H1 (cell line): Measurements from ENCODE around the gene ZBTB43. TPM values are rescaled to one million over a fixed set of nuclear protein-coding genes. Genes with fewer than 3 reads are reported as not detected.
A peak's percentile ranks its signal among the peaks of the same experiment; 100 is the strongest.

Experiments used
- CTCF ChIA-PET: fragments of 300-600 bp; sonication (Branson Sonifier 250); formaldehyde crosslinking; loops from one replicate; lab custom pipeline; 2021; ENCODE audit not compliant: partially characterized antibody; lab: Charles Lee
- POLR2A ChIA-PET: fragments of 300-600 bp; sonication (Branson Sonifier 250); formaldehyde crosslinking; loops from one replicate; lab custom pipeline; 2021; ENCODE audit warnings: inconsistent platforms; ENCODE audit not compliant: partially characterized antibody; lab: Charles Lee
- DNase-seq, 2 experiments: peaks; one replicate each; pipeline versions ENCODE4 v3.0.0 to v3.0.0-alpha.2; 2010 to 2022; ENCODE audit warnings: low spot score in 2 of 2, low read depth in 1 of 2, mixed read lengths in 1 of 2
- FAIRE-seq: peaks from 2 replicates; lab custom pipeline; 2011; peaks lifted over from hg19 to GRCh38; lab: Jason Lieb, UNC
- H2AFZ ChIP-seq: 2 replicates; pipeline ENCODE4 v1.8.1; 2012; ENCODE audit warnings: low read length, inconsistent platforms
- H2AK5ac ChIP-seq: 2 replicates; pipeline ENCODE4 v1.6.1; 2013; ENCODE audit warnings: low read depth, low read length
- H2BK120ac ChIP-seq: replicated peaks from 2 replicates; pipeline ENCODE3; 2013; ENCODE audit warnings: low read depth, low read length, inconsistent platforms
- H2BK12ac ChIP-seq: 2 replicates; pipeline ENCODE4 v1.6.1; 2013; ENCODE audit warnings: low read depth, low read length
- H2BK15ac ChIP-seq: 2 replicates; pipeline ENCODE4 v1.6.1; 2013; ENCODE audit warnings: low read length
- H2BK20ac ChIP-seq: 2 replicates; pipeline ENCODE4 v1.6.1; 2013; ENCODE audit warnings: low read length
- H2BK5ac ChIP-seq: 2 replicates; pipeline ENCODE4 v1.6.1; 2013; ENCODE audit warnings: low read depth, low read length
- H3K14ac ChIP-seq: 2 replicates; pipeline ENCODE4 v1.6.1; 2013; ENCODE audit warnings: inconsistent platforms; ENCODE audit not compliant: insufficient read length
- H3K18ac ChIP-seq: 2 replicates; pipeline ENCODE4 v1.6.1; 2013; ENCODE audit warnings: low read length; ENCODE audit errors: extremely low read depth
- H3K23ac ChIP-seq: 2 replicates; pipeline ENCODE4 v1.6.1; 2013; ENCODE audit warnings: inconsistent platforms; ENCODE audit not compliant: insufficient read length
- H3K23me2 ChIP-seq: 2 replicates; pipeline ENCODE4 v1.6.1; 2013; ENCODE audit warnings: low read depth, low read length
- H3K27ac ChIP-seq: 2 replicates; pipeline ENCODE4 v1.6.1; 2011; ENCODE audit warnings: low read depth, low read length, inconsistent platforms
- H3K27me3 ChIP-seq, 4 experiments: replicated peaks in 1 of 4; 1 replicate in 1 of 4; 2 replicates in 3 of 4; pipeline versions ENCODE4 v1.6.1 to v1.8.1; 2011 to 2013; ENCODE audit warnings: low read length in 3 of 4, mild to moderate bottlenecking in 3 of 4, inconsistent platforms in 2 of 4, mixed read lengths in 2 of 4, moderate library complexity in 1 of 4; ENCODE audit not compliant: control insufficient read depth in 3 of 4, insufficient read depth in 3 of 4; ENCODE audit errors: extremely low read depth in 1 of 4
- H3K36me3 ChIP-seq, 4 experiments: 2 replicates each; pipeline versions ENCODE4 v1.6.1 to v1.8.1; 2011 to 2013; ENCODE audit warnings: mild to moderate bottlenecking in 4 of 4, low read length in 3 of 4, moderate library complexity in 2 of 4, control low read depth in 1 of 4, inconsistent platforms in 1 of 4; ENCODE audit not compliant: insufficient read depth in 4 of 4, control insufficient read depth in 2 of 4
- H3K4ac ChIP-seq: replicated peaks from 2 replicates; pipeline ENCODE3; 2013; ENCODE audit warnings: low read length, low read depth, mixed read lengths, inconsistent platforms; ENCODE audit not compliant: insufficient read length
- H3K4me1 ChIP-seq, 4 experiments: replicated peaks in 1 of 4; 1 replicate in 1 of 4; 2 replicates in 3 of 4; pipeline versions ENCODE4 v1.6.1 to v1.8.1; 2011 to 2013; ENCODE audit warnings: low read length in 3 of 4, inconsistent platforms in 2 of 4, mixed read lengths in 1 of 4; ENCODE audit not compliant: insufficient read depth in 4 of 4, control insufficient read depth in 3 of 4
- H3K4me2 ChIP-seq, 2 experiments: 2 replicates each; pipeline versions ENCODE4 v1.6.1 to v1.8.1; 2011 to 2013; ENCODE audit warnings: low read depth in 2 of 2, low read length in 2 of 2, control low read depth in 1 of 2, inconsistent platforms in 1 of 2, mild to moderate bottlenecking in 1 of 2; ENCODE audit not compliant: insufficient read depth in 1 of 2
- H3K4me3 ChIP-seq, 4 experiments: fragments of 200-600, 300-600 bp in 1 of 4; sonication (generic), shearing (Covaris generic), sonication (Bioruptor Twin) in 1 of 4; 2 replicates each; pipeline versions ENCODE4 v1.5.1 to v1.8.1; 2011 to 2016; ENCODE audit warnings: low read length in 4 of 4, low read depth in 3 of 4, control low read depth in 2 of 4, inconsistent platforms in 2 of 4, mild to moderate bottlenecking in 2 of 4, mixed read lengths in 1 of 4, moderate library complexity in 1 of 4; ENCODE audit not compliant: insufficient read depth in 2 of 4; ENCODE audit errors: extremely low read depth in 1 of 4
- H3K56ac ChIP-seq: replicated peaks from 2 replicates; pipeline ENCODE3; 2013; ENCODE audit warnings: low read depth, mild to moderate bottlenecking, mixed read lengths, low read length, inconsistent platforms; ENCODE audit not compliant: insufficient read length
- H3K79me1 ChIP-seq: 2 replicates; pipeline ENCODE4 v1.6.1; 2013; ENCODE audit warnings: low read depth, low read length, control low read depth
- H3K79me2 ChIP-seq, 2 experiments: 2 replicates each; pipeline versions ENCODE4 v1.6.1 to v1.8.1; 2012 to 2013; ENCODE audit warnings: low read length in 2 of 2, mild to moderate bottlenecking in 2 of 2, inconsistent platforms in 1 of 2; ENCODE audit not compliant: insufficient read depth in 2 of 2, control insufficient read depth in 1 of 2
- H3K9ac ChIP-seq, 4 experiments: replicated peaks in 1 of 4; 1 replicate in 1 of 4; 2 replicates in 3 of 4; pipeline versions ENCODE4 v1.6.1 to v1.8.1; 2011 to 2013; ENCODE audit warnings: low read depth in 3 of 4, low read length in 3 of 4, control low read depth in 2 of 4, mild to moderate bottlenecking in 2 of 4, moderate library complexity in 2 of 4, inconsistent platforms in 1 of 4; ENCODE audit errors: extremely low read depth in 1 of 4
- H3K9me3 ChIP-seq, 2 experiments: 2 replicates each; pipeline versions ENCODE4 v1.6.1 to v1.8.1; 2012 to 2013; ENCODE audit warnings: mild to moderate bottlenecking in 2 of 2, moderate library complexity in 2 of 2, control low read depth in 1 of 2, inconsistent platforms in 1 of 2, low read depth in 1 of 2, low read length in 1 of 2, mixed read lengths in 1 of 2; ENCODE audit not compliant: insufficient read depth in 2 of 2
- H4K20me1 ChIP-seq, 2 experiments: replicated peaks in 1 of 2; 2 replicates each; pipeline versions ENCODE3 to v1.8.1; 2011 to 2013; ENCODE audit warnings: inconsistent platforms in 2 of 2, low read length in 2 of 2, mild to moderate bottlenecking in 1 of 2; ENCODE audit not compliant: insufficient read depth in 2 of 2, control insufficient read depth in 1 of 2
- H4K5ac ChIP-seq: 2 replicates; pipeline ENCODE4 v1.6.1; 2013; ENCODE audit warnings: low read length, low read depth, mixed read lengths, inconsistent platforms; ENCODE audit not compliant: insufficient read length
- H4K8ac ChIP-seq: 2 replicates; pipeline ENCODE4 v1.8.0; 2013; ENCODE audit warnings: mild to moderate bottlenecking, moderate library complexity, low read length, inconsistent platforms; ENCODE audit not compliant: insufficient read depth; ENCODE audit errors: extremely low read depth
- H4K91ac ChIP-seq: replicated peaks from 2 replicates; pipeline ENCODE3; 2013; ENCODE audit warnings: low read length, mixed read lengths, inconsistent platforms; ENCODE audit not compliant: insufficient read length
- BACH1 ChIP-seq: IDR thresholded peaks from 2 replicates; pipeline ENCODE4 v1.6.1; 2012; ENCODE audit warnings: low read length, improper control_type of control experiment
- CBX8 ChIP-seq: fragments of 300-800, 300-1000 bp; sonication (generic); IDR thresholded peaks from 2 replicates; pipeline ENCODE4 v1.7.1; 2016; ENCODE audit warnings: low read depth, low read length, borderline replicate concordance
- EGR1 ChIP-seq: IDR thresholded peaks from 2 replicates; pipeline ENCODE4 v1.6.1; 2011; ENCODE audit warnings: low read depth, low read length, borderline replicate concordance
- KDM1A ChIP-seq: fragments of 200-600, 300-600 bp; sonication (generic); IDR thresholded peaks from 2 replicates; pipeline ENCODE4 v1.7.1; 2016; ENCODE audit warnings: mild to moderate bottlenecking, low read length, borderline replicate concordance
- MAFK ChIP-seq: IDR thresholded peaks from 2 replicates; pipeline ENCODE4 v1.6.1; 2012; ENCODE audit warnings: low read depth, mild to moderate bottlenecking, improper control_type of control experiment, low read length
- SP1 ChIP-seq: IDR thresholded peaks from 2 replicates; pipeline ENCODE4 v1.6.1; 2011; ENCODE audit warnings: low read depth, low read length
- SP4 ChIP-seq: IDR thresholded peaks from 2 replicates; pipeline ENCODE4 v1.6.1; 2012; ENCODE audit warnings: low read length, inconsistent platforms
- YY1 ChIP-seq: IDR thresholded peaks from 2 replicates; pipeline ENCODE4 v1.6.1; 2011; ENCODE audit warnings: low read depth, mild to moderate bottlenecking, low read length
- WGBS, 2 experiments: shearing (Covaris generic) in 1 of 2; methylation state at CpG; one replicate each; pipeline versions ENCODE4 v1.1.6 to v1.1.7; 2013 to 2015; ENCODE audit warnings: low lambda C conversion rate in 2 of 2, mixed read lengths in 2 of 2, inconsistent platforms in 1 of 2, low coverage in 1 of 2, missing lambda C conversion rate in 1 of 2; ENCODE audit not compliant: insufficient replicate concordance in 2 of 2, insufficient coverage in 1 of 2, insufficient read length in 1 of 2; ENCODE audit errors: extremely low coverage in 1 of 2, missing lambda C conversion rate in 1 of 2; 5-methylcytosine and 5-hydroxymethylcytosine counted together
- polyA plus RNA-seq, 7 experiments: library from polyadenylated mRNA; depleted of rRNA in 3 of 7; stranded (reverse) in 5 of 7; unstranded in 2 of 7; fragments of >200 nt in 5 of 7; fragments of 200-250 nt in 2 of 7; gene quantifications; 1 replicate in 5 of 7; 2 replicates in 1 of 7; 4 replicates in 1 of 7; pipeline versions ENCODE4 v1.2.1 to v1.2.3, GENCODE V29; 2011 to 2013; ENCODE audit warnings: missing spikeins in 2 of 7, mixed read lengths in 2 of 7
- total RNA-seq: library from RNA; stranded (reverse); fragmentation: NEBNext Ultra II Directional; extraction: Animal tissue kit (Norgen Biotek cat#: 25700); gene quantifications from 2 replicates; pipeline ENCODE4 v1.2.1, GENCODE V29; 2021
- TF ChIP-seq, protein P1 (sequence below), 3 experiments: IDR thresholded peaks; 1 replicate in 2 of 3; 2 replicates in 1 of 3; pipeline versions ENCODE4 v1.5.1 to v1.6.1; 2011; ENCODE audit warnings: low read length in 3 of 3, mild to moderate bottlenecking in 3 of 3, inconsistent platforms in 2 of 3, low read depth in 1 of 3, moderate library complexity in 1 of 3; ENCODE audit not compliant: insufficient read depth in 1 of 3; ENCODE audit errors: control extremely low read depth in 1 of 3

The ZBTB43 gene
- total and polyA plus RNA-seq, 2 of the 8 experiments (the other 6 are each of a cell fraction or from before 2014, with no cell fraction given) = 4.1 to 16.7 TPM

- no peak overlapping the region for H4K8ac ChIP-seq
- no peak overlapping the region for H3K4ac ChIP-seq
- no peak overlapping the region; a peak in 1 of 7 replicates for H3K9ac ChIP-seq
- no peak overlapping the region for H3K56ac ChIP-seq
- no peak overlapping the region for H2BK5ac ChIP-seq
- H4K20me1 ChIP-seq = no peaks in the 10 kb centered on the region
- no peak overlapping the region for H3K4me3 ChIP-seq
- no peaks in the 10 kb centered on the region for H3K79me1 ChIP-seq
- H4K91ac ChIP-seq = no peak overlapping the region
- H3K14ac ChIP-seq = no peak overlapping the region
- H2BK20ac ChIP-seq = no peak overlapping the region
- H3K79me2 ChIP-seq = no peaks in the 10 kb centered on the region
- H2BK120ac ChIP-seq = no peak overlapping the region
- FAIRE-seq (peak; percentile 57), DNase-seq (peak; percentile 68 to 100)
- no peaks in the 10 kb centered on the region for H3K23me2 ChIP-seq
- POLR2A ChIA-PET = no interaction called here
- peaks cover 0 to 2% (median under 1%) of the 10 kb centered on the region in 4 experiments; a peak in 1 of 7 replicates for H3K4me1 ChIP-seq
- H3K23ac ChIP-seq = no peak overlapping the region
- H2BK15ac ChIP-seq = no peak overlapping the region
- H2AFZ ChIP-seq = 0 out of 2 replicates have a peak overlapping the region, but pooled peaks have one; percentile 5
- H3K27me3 ChIP-seq = peaks cover 0 to 5% (median 2%) of the 10 kb centered on the region in 4 experiments; a peak in 4 of 7 replicates
- H3K27ac ChIP-seq = no peak overlapping the region
- no peaks in the 10 kb centered on the region for H3K36me3 ChIP-seq
- H2AK5ac ChIP-seq = no peak overlapping the region
- no peaks in the 10 kb centered on the region for H3K9me3 ChIP-seq
- CTCF ChIA-PET = interaction anchor here (0.5 to 16.0 kb wide), 46 partner anchors 9 to 282 kb away, joined by 3 to 415 read pairs (median 4); no protein-coding TSS in a partner anchor
- 42% methylated on average over 29 of the region's 29 CpGs; no CpG with 5 or more reads in 1 of the 2 experiments for WGBS, 2 experiments
- no peak overlapping the region for H4K5ac ChIP-seq
- peak overlapping the region in 1 of 2 experiments; percentile 24; a peak in 1 of 4 replicates for H3K4me2 ChIP-seq
- no peak overlapping the region for H2BK12ac ChIP-seq
- H3K18ac ChIP-seq = no peak overlapping the region
- no peak for TF ChIP-seq BACH1
- peak; percentile 19; the same call in 1 of the 2 replicates for TF ChIP-seq EGR1
- no peak for TF ChIP-seq SP1
- no peak for TF ChIP-seq MAFK
- no peak for TF ChIP-seq CBX8
- TF ChIP-seq SP4 = peak; percentile 48; the same call in 1 of the 2 replicates
- TF ChIP-seq KDM1A = no peak
- TF ChIP-seq YY1 = 0 out of 2 replicates have a peak, but pooled peaks have one; percentile 36
- TF ChIP-seq, protein P1, sequence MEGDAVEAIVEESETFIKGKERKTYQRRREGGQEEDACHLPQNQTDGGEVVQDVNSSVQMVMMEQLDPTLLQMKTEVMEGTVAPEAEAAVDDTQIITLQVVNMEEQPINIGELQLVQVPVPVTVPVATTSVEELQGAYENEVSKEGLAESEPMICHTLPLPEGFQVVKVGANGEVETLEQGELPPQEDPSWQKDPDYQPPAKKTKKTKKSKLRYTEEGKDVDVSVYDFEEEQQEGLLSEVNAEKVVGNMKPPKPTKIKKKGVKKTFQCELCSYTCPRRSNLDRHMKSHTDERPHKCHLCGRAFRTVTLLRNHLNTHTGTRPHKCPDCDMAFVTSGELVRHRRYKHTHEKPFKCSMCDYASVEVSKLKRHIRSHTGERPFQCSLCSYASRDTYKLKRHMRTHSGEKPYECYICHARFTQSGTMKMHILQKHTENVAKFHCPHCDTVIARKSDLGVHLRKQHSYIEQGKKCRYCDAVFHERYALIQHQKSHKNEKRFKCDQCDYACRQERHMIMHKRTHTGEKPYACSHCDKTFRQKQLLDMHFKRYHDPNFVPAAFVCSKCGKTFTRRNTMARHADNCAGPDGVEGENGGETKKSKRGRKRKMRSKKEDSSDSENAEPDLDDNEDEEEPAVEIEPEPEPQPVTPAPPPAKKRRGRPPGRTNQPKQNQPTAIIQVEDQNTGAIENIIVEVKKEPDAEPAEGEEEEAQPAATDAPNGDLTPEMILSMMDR (IDR thresholded peaks at IDR 0.05; ENCODE audit: control extremely low read depth in 1 of 3, insufficient read depth in 1 of 3, low read depth in 1 of 3, low read length in 3 of 3) = peak; percentile 90 to 97 (median 91)
These were observed 23.4 kb upstream of the ZBTB43 start for GRCh38 chr9:126781186-126782052.
